Stimulated activated CD4-positive, alpha-beta T cell treated with anti-CD3 and anti-CD28 coated beads, Interleukin-1b, Interleukin-23, amount 100 ng/mL, for 4 hours (primary cell): ENCODE data around the gene PLD3.

Experiments used
- DNase-seq, 2 donors: peaks; one replicate each; pipeline ENCODE4 v3.0.0-alpha.2; 2020; ENCODE audit warnings: low read depth in 2 of 2

Gene PLD3, protein sequence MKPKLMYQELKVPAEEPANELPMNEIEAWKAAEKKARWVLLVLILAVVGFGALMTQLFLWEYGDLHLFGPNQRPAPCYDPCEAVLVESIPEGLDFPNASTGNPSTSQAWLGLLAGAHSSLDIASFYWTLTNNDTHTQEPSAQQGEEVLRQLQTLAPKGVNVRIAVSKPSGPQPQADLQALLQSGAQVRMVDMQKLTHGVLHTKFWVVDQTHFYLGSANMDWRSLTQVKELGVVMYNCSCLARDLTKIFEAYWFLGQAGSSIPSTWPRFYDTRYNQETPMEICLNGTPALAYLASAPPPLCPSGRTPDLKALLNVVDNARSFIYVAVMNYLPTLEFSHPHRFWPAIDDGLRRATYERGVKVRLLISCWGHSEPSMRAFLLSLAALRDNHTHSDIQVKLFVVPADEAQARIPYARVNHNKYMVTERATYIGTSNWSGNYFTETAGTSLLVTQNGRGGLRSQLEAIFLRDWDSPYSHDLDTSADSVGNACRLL

DNA sequence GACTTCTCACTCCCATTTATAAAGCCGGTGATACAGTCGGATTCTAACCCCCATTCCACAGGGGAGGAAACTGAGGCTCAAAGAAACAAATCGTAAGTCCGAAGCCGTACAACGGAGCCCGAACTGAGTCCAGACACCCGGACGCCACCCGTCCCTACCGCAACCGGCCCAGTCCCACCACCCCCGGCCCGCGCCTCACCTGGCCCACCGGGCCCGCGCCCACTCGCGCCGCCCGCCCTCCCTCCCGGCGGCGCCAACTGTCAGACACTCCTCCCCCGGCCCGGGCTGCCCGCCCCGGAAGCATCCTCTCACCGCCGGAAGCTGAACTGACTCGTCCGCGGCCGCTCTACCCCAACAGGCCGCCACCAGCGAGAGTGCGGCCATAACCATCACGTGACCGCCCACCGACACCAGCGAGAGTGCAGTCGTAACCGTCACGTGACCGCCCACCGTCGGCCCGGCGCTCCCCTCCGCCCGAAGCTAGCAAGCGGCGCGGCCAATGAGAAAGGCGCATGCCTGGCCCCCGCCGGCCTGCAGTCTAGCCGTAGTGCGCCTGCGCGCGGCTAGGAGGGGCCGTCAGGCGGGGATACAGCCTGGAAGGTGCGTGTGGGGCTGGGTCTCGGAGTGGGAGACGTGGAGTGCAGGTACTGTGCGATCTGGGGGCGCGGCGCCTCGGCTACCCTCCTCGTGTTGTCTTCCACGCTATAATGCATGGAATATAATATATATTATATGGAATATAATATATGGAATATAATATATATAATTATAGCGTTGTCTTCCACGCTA is at the start of gene PLD3, which contains the start of gene C19orf47:
Gene PLD3 (plus strand): TSS at position 571 of the 789 bp plus-strand sequence. CDS start 17,789 bp downstream, outside the sequence.
Gene C19orf47 (minus strand): TSS at position 273 of the 789 bp plus-strand sequence. CDS start 6,540 bp downstream, outside the sequence.
- peak; percentile 95 for DNase-seq

DNA sequence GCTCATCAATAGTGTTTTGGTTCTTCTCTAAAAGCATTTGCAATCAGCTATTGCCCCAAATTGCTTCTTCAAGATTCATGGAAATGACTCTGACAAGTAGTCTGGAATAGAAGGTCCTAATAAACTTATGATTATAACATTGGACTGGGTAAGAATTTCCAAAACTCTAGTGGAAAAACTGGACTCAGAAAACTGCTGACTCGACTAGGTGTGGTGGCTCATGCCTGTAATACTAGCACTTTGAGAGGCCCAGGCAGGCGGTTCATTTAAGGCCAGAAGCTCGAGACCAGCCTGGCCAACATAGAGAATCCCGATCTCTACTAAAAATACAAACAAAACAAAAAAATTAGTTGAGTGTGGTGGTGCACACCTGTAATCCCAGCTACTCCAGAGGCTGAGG is 47.8 kb upstream of the PLD3 start:
- DNase-seq, result no peak

DNA sequence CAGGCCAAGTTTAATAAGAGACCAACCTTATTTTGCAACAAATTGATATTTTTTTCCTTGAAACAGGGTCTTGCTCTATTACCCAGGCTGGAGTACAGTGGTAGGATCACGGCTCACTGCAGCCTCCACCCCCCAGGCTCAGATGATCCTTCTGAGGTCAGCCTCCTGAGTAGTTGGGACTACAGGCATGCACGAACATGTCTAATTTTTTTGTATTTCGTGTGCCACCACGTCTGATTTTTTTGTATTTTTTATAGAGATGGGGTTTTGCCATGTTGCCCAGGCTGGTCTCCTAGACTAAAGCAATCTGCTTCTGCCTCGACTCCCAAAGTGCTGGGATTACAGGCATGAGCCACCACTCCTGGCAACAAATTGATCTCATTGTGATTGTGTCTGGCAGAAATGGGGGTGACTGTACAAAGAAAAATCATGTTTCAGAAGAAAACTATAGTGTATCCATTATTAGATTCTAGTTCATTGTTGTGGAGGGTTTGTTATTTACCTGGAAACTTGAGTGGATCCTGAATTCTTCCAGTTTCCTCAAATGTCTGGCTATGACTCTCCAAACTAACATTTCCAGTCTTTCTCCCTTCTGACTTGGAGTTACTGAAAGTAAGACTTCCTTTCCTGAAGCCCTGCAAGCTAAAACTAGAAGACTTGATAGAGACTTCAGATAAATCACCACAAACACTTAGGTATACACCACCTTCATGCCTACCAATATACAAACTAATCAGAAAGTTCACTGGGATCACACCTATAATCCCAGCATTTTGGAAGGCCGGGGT is 46.1 kb upstream of the PLD3 start:
- no peak for DNase-seq

DNA sequence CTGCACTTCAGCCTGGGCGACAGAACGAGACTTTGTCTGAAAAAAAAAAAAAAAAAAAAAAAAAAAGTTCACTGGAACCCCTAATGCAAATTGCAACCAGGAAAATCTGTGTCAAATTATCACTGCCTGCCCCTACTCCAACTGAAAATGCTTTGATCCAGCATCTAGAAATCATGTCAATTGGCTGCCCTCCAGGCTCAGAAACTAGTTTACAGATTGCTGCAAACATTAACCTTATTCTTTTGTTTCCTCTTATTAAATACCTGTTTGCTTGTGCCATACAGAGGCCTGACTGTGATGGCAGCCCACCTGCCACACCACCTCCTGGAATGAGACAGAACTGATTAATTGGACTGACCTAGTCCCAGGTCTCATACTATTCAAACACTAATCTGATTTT is 44.7 kb upstream of the PLD3 start:
- DNase-seq, result no peak

DNA sequence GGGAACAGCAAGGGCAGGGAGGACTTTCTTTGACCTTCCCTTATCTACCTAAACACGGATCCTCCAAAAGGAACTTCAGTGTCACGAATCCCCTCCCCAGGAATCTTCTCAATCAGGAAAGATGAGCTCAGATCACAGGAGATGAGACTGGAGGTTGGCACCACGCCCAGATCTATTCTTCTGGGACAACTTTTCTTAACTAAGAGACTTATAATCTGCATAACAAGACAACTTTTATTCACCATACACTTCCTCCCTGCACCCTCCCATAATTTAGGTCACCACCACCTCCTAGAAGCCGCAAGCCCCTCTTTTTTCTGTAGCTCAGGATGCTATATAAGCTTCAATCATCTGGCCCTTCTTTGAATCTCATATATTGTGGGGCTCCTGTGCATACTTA is 44.2 kb upstream of the PLD3 start:
- no peak for DNase-seq

DNA sequence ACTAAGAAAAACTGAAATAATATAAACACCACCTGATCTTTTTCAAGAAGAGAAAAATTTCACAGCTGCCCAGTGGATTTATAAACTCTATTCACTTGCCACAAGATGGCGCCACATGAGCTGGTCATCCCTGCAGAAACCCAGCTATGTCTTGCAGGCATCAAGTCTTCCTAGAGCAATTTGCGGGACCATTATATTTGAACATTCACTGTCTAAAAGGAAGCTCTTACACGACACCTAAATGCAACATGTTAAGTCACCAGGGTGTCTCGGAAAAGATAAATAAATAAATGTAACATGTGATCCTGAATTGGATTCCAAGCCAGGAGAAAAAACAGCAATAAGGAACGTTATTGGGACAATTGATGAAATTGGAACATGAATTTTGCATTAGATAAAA is 43.1 kb upstream of the PLD3 start:
- peak; percentile 54 to 65 for DNase-seq

DNA sequence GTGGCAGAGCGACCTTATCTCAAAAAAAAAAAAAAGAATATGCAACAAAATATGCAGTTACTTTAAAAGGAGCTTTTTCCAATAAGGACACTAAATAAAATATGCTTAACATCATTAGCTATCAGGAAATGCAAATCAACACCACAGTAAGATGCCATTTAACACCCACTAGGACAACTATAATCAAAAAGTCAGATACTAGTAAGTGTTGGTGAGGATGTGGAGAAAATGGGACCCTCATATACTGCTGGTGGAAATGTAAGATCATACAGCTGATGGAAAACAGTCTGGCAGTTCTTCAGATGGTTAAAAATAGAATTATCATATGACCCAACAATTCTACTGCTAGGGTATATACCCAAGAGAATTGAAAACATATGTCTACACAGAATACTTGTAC is 38.8 kb upstream of the PLD3 start:
- no peak for DNase-seq

DNA sequence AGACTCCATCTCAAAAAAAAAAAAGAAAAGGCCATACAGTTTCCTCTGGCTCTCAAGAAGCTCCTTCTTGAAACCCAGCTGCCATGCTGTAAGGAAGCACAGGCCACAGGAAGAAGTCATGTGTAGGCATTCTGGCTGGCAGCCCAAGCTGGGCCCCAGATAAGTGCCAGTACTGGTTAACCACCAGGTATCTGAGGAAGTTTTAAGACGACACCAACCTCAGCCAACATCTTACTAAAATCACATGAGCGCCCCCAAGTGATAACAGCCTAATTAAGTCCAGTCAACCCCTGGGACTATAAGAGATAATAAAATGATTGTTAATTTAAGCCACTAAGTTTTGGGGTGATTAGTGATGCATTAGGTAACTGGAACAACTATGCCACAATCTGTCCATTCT is 36.0 kb upstream of the PLD3 start:
- no peak for DNase-seq

DNA sequence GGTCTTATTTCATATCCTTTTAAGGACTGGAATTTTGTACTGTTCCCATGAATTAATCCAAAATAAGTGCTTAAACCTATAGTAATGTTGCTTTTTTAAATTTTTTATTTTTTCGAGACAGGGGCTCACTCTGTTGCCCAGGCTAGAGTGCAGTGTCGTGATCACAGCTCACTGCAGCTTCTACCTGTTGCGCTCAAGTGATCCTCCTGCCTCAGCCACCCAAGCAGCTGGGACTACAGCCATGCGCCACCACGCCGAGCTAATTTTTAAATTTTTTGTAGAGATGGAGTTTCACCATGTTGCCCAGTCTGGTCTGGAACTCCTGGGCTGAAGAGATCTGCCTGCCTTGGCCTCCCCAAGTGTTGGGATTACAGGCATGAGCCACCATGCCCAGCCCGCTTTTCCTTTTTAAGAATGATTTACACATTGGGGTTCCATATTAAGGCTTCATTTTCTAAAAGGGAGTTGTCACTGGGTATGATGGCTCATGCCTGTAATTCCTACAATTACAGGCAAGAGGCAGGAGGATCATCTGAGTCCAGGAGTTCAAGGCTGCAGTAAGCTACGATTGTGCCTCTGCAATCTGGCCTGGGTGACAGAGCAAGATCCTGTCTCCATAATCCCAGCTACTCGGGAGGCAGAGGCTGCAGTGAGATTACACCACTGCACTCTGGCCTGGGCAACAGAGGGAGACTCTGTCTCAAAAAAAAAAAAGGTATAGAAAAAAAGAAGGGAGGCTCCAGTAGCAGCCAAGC is 35.1 kb upstream of the PLD3 start:
- DNase-seq, result no peak

DNA sequence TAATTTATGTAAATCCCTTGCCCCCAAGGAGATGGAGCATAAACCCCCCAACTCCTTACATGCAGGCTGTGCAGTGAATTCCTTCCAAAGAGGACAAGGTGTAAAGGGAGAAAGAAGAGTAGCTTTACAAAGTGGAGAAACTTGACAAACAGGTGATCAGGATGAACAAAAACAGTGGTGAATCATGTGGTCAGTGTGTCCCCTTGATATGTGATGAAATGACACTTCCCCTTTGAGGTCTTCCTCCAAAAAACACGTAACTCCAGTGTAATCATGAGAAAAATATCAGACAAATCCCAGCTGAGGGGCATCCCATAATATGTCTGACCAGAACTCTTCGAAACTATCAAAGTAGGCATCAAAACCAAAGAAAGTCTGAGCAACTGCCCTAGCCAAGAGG is 33.8 kb upstream of the PLD3 start:
- DNase-seq, result no peak

DNA sequence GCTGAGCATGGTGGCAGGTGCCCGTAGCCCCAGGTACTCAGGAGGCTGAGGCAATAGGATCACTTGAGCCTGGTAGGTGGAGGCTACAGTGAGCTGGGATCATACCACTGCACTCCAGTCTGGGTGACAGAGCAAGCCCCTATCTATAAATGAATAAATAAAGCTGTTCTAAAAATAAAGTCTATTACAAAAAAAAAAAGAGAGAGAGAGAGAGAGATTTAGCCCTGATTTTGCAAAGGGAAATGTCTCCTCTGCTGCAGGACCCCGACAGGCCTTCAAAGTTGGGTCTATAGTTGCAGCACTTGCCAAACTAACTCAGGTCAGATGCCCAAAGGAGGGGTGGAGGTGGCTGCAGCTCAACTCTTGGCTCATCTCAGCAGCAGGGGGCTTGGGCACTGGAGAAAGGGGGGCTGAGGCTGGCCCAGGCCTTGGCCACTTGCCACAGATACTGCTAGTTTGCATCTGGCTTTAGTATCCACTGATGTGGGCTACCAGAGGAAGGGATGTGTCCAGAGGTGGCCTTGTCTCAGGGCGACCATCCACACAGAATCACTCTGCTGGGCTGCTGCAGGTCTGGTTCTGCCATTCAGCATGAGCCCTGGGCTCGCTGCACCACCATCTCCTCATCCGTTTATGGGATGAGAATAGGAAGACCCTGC is 32.6 kb upstream of the PLD3 start:
- no peak for DNase-seq

DNA sequence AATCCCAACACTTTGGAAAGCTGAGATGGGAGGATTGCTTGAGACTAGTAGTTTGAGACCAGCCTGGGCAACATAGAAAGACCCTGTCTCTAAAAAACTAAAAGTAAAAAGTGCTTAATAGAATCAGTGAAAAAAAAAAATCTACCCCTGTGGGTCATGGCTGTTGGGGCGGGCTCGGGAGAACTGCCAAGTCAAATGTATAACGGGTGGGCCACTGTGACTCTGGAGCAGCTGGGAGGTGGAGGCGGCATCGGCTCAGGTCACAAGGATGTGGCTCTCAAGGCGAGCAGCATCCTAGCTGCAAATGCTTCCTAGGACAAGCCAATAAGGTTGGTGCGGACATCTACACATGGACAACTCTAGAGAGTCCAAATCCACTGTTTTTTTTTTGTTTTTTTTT is 31.2 kb upstream of the PLD3 start:
- DNase-seq, result no peak

DNA sequence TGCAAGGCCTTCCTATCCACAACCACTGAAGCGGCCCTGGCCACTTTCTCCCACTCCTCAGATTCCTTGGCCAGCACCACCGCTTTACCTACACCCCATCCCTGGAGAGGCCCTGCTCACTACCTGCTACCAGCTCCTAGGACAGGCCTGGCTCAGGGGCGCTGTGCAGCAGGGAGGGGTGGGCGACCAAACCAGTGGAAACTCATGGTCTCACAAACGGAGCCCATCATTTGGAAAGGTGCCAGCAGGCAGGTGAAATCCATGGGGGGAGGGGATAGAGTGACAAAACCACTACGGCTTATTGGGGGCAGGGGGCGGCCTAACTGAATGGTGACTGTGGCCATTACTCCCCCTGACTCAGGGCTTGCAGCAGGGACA is 27.9 kb upstream of the PLD3 start:
- no peak for DNase-seq

DNA sequence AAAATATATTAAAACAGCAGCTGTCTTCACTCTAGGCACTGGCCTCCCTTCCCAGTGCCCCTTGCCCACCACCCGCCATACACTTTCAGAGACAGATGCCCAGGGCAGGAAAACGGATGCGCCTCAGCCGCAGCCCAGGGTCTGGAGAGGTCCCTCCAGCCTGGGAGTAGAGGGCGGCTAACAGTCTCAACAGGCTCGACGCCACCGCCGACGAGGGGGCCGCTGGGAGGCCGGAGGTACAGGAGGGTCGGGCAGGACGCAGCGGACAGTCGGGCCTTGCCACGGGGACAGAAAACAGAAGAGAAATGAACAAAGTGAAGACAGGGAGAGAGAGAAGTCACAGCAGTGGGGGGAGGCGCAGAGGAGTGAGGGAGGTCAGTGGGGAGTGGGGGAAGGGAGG is 27.4 kb upstream of the PLD3 start:
- DNase-seq, result no peak

DNA sequence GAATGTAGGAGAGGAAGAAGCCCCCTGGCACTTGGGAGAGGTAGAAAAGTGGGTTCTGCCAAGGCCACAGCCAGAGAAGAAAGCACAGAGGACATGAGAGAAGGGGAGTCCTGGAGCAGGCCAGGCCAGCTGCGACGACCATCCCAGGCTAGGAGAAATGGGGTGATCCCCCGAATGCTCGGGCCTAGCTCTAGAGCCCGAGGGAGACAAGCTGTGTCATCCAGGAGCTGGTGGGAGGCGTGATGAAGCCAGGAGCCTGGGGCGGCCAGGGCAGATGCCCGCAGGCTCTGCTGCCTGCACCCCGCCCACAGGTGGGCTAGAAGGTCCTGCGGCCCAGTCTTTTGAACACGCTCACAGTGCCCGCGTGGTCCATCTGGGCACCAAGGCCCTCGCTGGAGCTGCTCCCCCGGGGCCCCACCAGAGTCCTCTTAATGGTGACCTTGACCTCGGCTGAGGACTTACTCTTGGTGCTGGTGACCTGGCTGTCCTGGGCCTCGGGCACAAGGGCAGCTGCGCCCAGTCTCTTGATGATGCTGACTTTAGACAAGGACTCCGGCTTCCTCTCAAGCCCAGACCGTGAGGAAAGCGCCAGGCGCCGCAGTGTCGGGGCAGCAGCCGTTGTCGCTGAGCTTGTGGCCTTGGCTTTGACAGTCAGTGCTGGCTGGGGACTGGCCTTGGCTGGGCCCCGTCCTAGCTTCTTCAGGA is 26.8 kb upstream of the PLD3 start:
- no peak for DNase-seq

DNA sequence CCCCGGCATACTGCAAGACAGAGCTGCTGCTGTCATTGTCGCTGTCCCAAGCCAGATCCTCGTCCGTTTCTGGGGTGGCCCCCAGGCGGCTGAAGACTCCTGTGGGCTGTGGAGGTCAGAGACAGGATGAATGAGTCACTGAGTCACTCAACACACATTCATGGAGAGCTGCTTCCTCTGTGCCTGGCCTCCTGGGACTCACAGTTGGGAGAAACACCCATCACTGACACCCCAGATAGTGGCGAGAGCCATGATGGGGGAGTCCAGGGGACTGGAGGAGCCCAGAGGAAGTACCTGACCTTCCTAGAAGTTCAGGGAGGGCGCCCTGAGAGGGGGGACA is 26.3 kb upstream of the PLD3 start:
- no peak for DNase-seq

DNA sequence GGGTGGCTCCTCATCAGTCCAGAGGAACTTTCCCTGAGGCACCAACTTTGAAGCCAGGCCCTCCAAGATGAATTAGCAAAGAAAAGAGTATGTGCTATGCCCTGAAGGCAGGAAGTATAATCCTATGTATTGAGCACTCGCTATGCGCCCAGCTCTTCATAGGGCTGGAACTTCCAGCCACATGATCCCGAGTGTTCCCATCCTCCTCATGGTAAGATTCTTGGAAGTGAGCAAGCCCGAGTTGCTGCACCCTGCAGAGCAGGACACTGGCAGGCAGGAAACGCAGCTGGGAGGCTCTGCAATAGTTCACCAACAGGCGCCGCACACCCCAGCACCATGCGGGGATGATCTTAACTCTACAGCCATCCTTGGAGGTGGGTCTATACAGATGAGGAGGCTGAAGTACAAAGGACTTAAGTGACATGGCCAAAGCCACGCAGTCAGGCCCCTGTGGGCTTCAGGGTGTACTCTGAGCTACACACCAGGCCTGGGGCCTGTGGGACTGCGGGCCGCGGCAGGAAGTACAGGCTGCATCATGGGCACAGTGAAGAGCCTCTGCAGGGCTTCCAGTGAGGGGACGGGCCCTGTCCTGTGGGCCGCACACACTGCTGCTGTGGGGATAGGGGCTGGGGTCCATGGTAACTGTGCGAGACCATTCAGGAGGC is 25.4 kb upstream of the PLD3 start:
- no peak for DNase-seq

DNA sequence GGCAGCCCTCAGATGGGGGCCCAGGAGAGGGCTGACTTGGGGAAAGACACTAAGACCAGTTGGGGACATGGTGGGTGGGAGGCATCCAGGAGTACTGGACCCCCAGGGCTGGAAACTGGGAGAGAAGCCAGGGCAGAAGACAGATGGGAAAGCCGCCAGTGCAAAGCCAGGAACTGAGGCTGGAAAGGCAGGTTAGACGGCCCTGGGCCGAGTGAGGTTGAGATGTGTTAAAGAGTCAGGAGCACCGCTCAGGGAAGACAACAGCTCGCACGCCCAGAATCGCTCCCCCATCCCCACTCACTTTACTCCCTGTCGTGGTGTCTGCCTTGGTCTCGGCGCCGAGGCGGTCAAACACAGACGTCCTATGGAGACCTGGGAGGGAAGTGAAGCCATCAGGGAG is 24.8 kb upstream of the PLD3 start:
- DNase-seq, result no peak

DNA sequence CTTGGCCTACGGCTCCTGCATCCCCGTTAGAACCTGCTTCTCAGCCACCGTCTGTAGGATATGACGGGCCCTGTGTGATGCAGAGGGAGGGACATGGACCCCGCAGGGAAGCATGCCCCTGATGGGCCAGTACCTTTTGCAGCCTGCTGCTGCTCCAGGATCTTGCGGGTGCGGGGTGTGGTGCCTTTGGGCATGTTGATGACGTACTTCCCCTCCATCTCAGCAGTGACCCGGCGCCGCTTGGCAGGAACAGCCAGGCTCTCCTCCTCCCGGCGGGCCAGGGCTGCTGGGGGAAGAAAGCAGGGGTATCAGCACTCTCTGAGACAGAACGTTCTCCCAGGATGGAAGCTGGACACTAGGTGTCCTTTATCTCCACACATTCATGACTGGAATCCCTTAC is 22.3 kb upstream of the PLD3 start:
- no peak for DNase-seq

DNA sequence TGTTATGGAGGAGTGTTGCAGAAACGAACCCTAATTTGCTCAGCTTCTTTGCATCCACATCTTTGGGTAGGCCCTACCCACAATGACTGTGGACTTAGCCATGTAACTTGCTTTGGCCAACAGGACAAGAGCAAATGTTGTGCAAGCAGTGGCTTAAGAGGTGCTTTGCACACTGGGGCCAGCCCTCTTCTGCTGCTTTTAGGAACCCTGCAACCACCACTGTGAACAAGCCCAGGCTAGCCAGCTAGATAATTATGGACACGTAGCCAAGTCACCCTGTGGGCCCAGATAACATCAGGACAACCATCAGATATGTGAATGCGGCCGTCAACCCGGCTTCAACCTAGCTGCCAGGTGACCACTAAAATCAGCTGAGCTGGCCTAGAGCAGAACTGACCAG is 17.4 kb upstream of the PLD3 start:
- no peak for DNase-seq
